Measurements from ENCODE around the gene PPEF2.

The PPEF2 gene

DNA sequence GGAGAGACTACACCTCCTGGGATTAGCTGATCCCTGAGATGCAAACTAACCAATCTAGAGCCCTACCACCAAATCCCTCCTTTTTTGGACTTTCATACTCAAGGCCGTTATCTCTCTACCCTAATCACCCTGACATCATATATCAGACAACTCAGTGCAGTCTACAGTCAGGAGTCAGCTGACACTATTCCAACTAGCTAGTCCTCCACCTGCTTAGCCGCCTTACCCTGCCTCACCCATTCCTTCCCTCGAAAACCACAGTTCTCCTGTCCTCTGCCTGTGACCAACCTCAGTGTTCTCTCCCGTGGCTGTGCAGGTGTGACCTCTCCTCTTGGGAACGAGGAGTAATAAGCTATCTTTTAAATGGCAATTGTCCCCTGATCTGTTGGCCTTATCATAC lies 1.8 kb upstream of the PPEF2 start:
- no peaks in the 10 kb centered on the region for H3K9me3 ChIP-seq (ENCODE audit: control insufficient read depth in 1 of 2, low read length in 2 of 2)
- H3K4me3 ChIP-seq (ENCODE audit: low read depth in 1 of 2, low read length in 2 of 2), result no peak overlapping the region
- no peak overlapping the region for H3K27ac ChIP-seq (ENCODE audit: low read depth, low read length)
- H3K36me3 ChIP-seq (ENCODE audit: control insufficient read depth in 1 of 2, insufficient read depth in 2 of 2, low read length in 2 of 2), result no peaks in the 10 kb centered on the region
- no peaks in the 10 kb centered on the region for H3K27me3 ChIP-seq (ENCODE audit: control insufficient read depth in 1 of 2, insufficient read depth in 2 of 2, low read length in 2 of 2)
- H3K4me1 ChIP-seq (ENCODE audit: control insufficient read depth in 1 of 2, insufficient read depth in 2 of 2, low read length in 2 of 2), result peaks cover 0 to 3% of the 10 kb centered on the region in 2 donors
- H3K9ac ChIP-seq (ENCODE audit: low read depth in 1 of 2, low read length in 2 of 2), result no peak overlapping the region

- H3K4me1 ChIP-seq (ENCODE audit: control insufficient read depth in 1 of 2, insufficient read depth in 2 of 2, low read length in 2 of 2), result no peaks in the 10 kb centered on the region
- no peaks in the 10 kb centered on the region for H3K9me3 ChIP-seq (ENCODE audit: control insufficient read depth in 1 of 2, low read length in 2 of 2)
- H3K27me3 ChIP-seq (ENCODE audit: control insufficient read depth in 1 of 2, insufficient read depth in 2 of 2, low read length in 2 of 2), result no peaks in the 10 kb centered on the region
- no peak overlapping the region for H3K27ac ChIP-seq (ENCODE audit: low read depth, low read length)
- H3K4me3 ChIP-seq (ENCODE audit: low read depth in 1 of 2, low read length in 2 of 2), result no peak overlapping the region
- no peaks in the 10 kb centered on the region for H3K36me3 ChIP-seq (ENCODE audit: control insufficient read depth in 1 of 2, insufficient read depth in 2 of 2, low read length in 2 of 2)
- H3K9ac ChIP-seq (ENCODE audit: low read depth in 1 of 2, low read length in 2 of 2), result no peak overlapping the region
Measured at GRCh38 chr4:75898536-75898935, 3.7 kb downstream of the PPEF2 start.

DNA sequence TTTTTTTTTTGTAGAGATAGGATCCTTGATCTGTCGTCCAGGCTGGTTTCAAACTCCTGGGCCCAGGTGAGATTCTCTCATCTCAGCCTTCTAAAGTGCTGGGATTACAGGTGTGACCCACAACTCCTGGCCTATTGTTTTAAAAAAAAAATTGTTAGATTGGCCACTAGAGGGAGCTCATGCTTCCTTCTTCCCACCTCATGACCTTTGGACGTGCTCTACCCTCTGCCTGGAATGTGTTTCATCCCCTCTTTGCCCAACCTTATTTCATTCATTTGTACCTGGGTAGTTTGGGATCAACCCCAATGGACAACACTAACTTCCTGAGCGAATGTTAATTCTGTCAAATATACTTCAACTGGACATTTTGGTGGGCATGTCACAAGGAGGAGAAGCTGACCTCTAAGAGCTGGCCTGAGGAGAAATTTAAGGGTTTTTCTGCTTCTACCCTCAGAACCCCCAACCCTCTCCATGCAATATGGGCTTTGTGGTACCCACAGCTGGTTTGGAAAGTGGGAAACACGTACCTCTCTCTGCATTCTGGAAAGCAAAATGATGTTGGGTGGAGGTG lies 6.4 kb downstream of the PPEF2 start:
- Histone ChIP-seq H3K9ac (ENCODE audit: low read depth in 1 of 2, low read length in 2 of 2) (no peak overlapping the region), H3K9me3 (ENCODE audit: control insufficient read depth in 1 of 2, low read length in 2 of 2) (no peaks in the 10 kb centered on the region), H3K27ac (ENCODE audit: low read depth, low read length) (no peak overlapping the region), H3K4me1 (ENCODE audit: control insufficient read depth in 1 of 2, insufficient read depth in 2 of 2, low read length in 2 of 2) (no peaks in the 10 kb centered on the region), H3K4me3 (ENCODE audit: low read depth in 1 of 2, low read length in 2 of 2) (no peak overlapping the region), H3K27me3 (ENCODE audit: control insufficient read depth in 1 of 2, insufficient read depth in 2 of 2, low read length in 2 of 2) (no peaks in the 10 kb centered on the region), H3K36me3 (ENCODE audit: control insufficient read depth in 1 of 2, insufficient read depth in 2 of 2, low read length in 2 of 2) (no peaks in the 10 kb centered on the region)

DNA sequence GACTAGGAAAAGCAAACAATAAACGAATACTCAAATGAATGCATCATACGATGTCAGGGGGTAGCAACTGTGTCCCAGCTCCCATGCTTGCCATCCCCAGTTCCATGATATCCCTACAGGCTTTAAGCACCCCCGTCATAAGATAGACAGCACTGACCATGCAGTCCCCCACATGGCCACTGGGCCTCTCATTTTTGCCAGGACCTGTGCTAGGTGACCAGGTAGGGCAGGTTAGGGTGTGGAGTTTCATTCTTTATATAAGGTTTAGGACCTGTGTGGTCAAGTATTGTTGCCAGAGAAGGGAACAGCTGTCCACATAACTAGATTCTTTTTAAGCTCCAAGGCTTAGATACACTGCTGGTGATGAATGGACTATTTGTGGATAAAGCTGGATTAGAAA lies 9.7 kb downstream of the PPEF2 start:
- Histone ChIP-seq H3K9me3 (ENCODE audit: control insufficient read depth in 1 of 2, low read length in 2 of 2) (no peaks in the 10 kb centered on the region), H3K4me1 (ENCODE audit: control insufficient read depth in 1 of 2, insufficient read depth in 2 of 2, low read length in 2 of 2) (no peaks in the 10 kb centered on the region), H3K9ac (ENCODE audit: low read depth in 1 of 2, low read length in 2 of 2) (no peak overlapping the region), H3K27ac (ENCODE audit: low read depth, low read length) (no peak overlapping the region), H3K27me3 (ENCODE audit: control insufficient read depth in 1 of 2, insufficient read depth in 2 of 2, low read length in 2 of 2) (no peaks in the 10 kb centered on the region), H3K4me3 (ENCODE audit: low read depth in 1 of 2, low read length in 2 of 2) (no peak overlapping the region), H3K36me3 (ENCODE audit: control insufficient read depth in 1 of 2, insufficient read depth in 2 of 2, low read length in 2 of 2) (no peaks in the 10 kb centered on the region)

DNA sequence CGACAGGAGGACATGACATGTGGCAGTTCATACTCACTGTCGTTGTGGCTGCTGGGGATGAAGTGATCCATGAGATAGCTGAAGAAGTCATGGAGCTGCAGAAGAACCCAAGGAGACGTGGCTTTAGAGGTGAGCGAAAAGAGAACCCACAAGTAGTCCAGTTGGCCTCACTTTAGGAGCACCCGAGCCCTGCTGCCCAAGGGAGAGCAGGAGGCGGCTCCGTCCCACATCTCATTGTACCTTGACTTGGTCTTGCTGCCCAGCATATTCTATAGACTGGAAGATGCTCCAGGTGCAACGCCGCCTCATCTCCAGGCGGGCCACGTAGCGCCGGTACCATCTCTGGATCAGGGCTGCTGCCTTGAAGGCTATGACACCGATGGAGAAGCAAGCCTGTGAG lies 10.6 kb downstream of the PPEF2 start:
- no peak overlapping the region for H3K9ac ChIP-seq (ENCODE audit: low read depth in 1 of 2, low read length in 2 of 2)
- H3K9me3 ChIP-seq (ENCODE audit: control insufficient read depth in 1 of 2, low read length in 2 of 2), result no peaks in the 10 kb centered on the region
- no peaks in the 10 kb centered on the region for H3K36me3 ChIP-seq (ENCODE audit: control insufficient read depth in 1 of 2, insufficient read depth in 2 of 2, low read length in 2 of 2)
- no peaks in the 10 kb centered on the region for H3K27me3 ChIP-seq (ENCODE audit: control insufficient read depth in 1 of 2, insufficient read depth in 2 of 2, low read length in 2 of 2)
- H3K27ac ChIP-seq (ENCODE audit: low read depth, low read length), result no peak overlapping the region
- H3K4me3 ChIP-seq (ENCODE audit: low read depth in 1 of 2, low read length in 2 of 2), result no peak overlapping the region
- H3K4me1 ChIP-seq (ENCODE audit: control insufficient read depth in 1 of 2, insufficient read depth in 2 of 2, low read length in 2 of 2), result no peaks in the 10 kb centered on the region

DNA sequence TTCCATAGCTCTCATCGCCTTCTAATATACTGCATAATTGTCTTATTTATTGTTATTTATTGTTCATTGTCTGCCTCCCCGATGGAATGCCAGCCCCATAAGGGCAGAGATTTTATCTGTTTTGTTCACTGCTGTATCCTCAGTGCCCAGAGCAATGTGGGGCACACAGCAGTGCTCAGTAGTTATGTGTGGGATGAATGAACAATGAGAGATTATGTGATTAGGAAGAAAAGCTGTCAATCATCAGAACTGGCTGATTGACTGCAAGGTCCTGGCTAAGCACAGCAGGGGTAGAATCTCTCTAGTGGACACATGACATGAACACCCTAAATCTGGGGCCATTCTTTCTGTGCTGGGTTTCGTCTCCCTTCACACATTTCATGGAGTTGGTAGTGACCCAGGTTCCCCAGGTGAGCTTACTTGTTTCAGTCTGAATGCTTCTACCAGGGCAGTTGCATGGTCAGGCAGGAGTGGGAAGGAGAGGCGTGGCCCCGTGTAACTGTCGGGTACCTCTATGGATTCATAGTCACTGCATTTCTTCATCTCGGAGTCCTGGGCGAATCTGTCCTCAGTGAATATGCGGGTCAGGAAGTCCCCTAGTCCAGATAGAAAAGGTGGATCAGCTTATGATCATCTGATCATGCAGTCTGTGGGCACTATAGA lies 12.6 kb downstream of the PPEF2 start:
- no peaks in the 10 kb centered on the region for H3K9me3 ChIP-seq (ENCODE audit: control insufficient read depth in 1 of 2, low read length in 2 of 2)
- no peaks in the 10 kb centered on the region for H3K36me3 ChIP-seq (ENCODE audit: control insufficient read depth in 1 of 2, insufficient read depth in 2 of 2, low read length in 2 of 2)
- no peak overlapping the region for H3K27ac ChIP-seq (ENCODE audit: low read depth, low read length)
- H3K4me1 ChIP-seq (ENCODE audit: control insufficient read depth in 1 of 2, insufficient read depth in 2 of 2, low read length in 2 of 2), result no peaks in the 10 kb centered on the region
- no peak overlapping the region for H3K9ac ChIP-seq (ENCODE audit: low read depth in 1 of 2, low read length in 2 of 2)
- H3K27me3 ChIP-seq (ENCODE audit: control insufficient read depth in 1 of 2, insufficient read depth in 2 of 2, low read length in 2 of 2), result no peaks in the 10 kb centered on the region
- no peak overlapping the region for H3K4me3 ChIP-seq (ENCODE audit: low read depth in 1 of 2, low read length in 2 of 2)

- Histone ChIP-seq H3K27me3 (ENCODE audit: control insufficient read depth in 1 of 2, insufficient read depth in 2 of 2, low read length in 2 of 2) (no peaks in the 10 kb centered on the region), H3K36me3 (ENCODE audit: control insufficient read depth in 1 of 2, insufficient read depth in 2 of 2, low read length in 2 of 2) (no peaks in the 10 kb centered on the region), H3K9ac (ENCODE audit: low read depth in 1 of 2, low read length in 2 of 2) (no peak overlapping the region), H3K4me1 (ENCODE audit: control insufficient read depth in 1 of 2, insufficient read depth in 2 of 2, low read length in 2 of 2) (no peaks in the 10 kb centered on the region), H3K9me3 (ENCODE audit: control insufficient read depth in 1 of 2, low read length in 2 of 2) (no peaks in the 10 kb centered on the region), H3K4me3 (ENCODE audit: low read depth in 1 of 2, low read length in 2 of 2) (no peak overlapping the region), H3K27ac (ENCODE audit: low read depth, low read length) (no peak overlapping the region)
Measured at GRCh38 chr4:75886104-75886503, 16.1 kb downstream of the PPEF2 start.

- H3K9me3 ChIP-seq (ENCODE audit: control insufficient read depth in 1 of 2, low read length in 2 of 2), result no peaks in the 10 kb centered on the region
- no peak overlapping the region for H3K4me3 ChIP-seq (ENCODE audit: low read depth in 1 of 2, low read length in 2 of 2)
- H3K27ac ChIP-seq (ENCODE audit: low read depth, low read length), result no peak overlapping the region
- no peaks in the 10 kb centered on the region for H3K36me3 ChIP-seq (ENCODE audit: control insufficient read depth in 1 of 2, insufficient read depth in 2 of 2, low read length in 2 of 2)
- H3K27me3 ChIP-seq (ENCODE audit: control insufficient read depth in 1 of 2, insufficient read depth in 2 of 2, low read length in 2 of 2), result no peaks in the 10 kb centered on the region
- H3K9ac ChIP-seq (ENCODE audit: low read depth in 1 of 2, low read length in 2 of 2), result no peak overlapping the region
- H3K4me1 ChIP-seq (ENCODE audit: control insufficient read depth in 1 of 2, insufficient read depth in 2 of 2, low read length in 2 of 2), result no peaks in the 10 kb centered on the region
Measured at GRCh38 chr4:75881476-75881875, 20.8 kb downstream of the PPEF2 start.

DNA sequence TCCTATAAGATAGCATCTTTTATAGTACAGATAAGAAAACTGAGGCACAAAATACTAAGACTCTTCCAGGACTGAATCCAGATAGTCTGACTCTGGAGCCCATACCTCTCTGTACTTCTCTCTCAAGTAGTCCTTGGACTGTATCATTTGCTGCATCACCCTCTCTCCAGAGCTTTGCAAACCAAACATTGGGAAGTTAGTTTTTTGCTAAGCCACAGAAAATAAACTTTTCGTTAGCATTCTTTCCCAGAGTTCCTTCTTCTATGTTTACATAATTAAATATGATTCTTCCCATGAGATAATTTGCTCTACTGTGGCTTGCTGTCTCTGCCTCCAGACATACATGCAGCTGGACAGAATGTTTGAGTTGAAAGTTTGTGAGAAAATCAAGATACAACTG lies 22.0 kb downstream of the PPEF2 start:
- H3K9me3 ChIP-seq (ENCODE audit: control insufficient read depth in 1 of 2, low read length in 2 of 2), result no peaks in the 10 kb centered on the region
- H3K27ac ChIP-seq (ENCODE audit: low read depth, low read length), result no peak overlapping the region
- H3K27me3 ChIP-seq (ENCODE audit: control insufficient read depth in 1 of 2, insufficient read depth in 2 of 2, low read length in 2 of 2), result no peaks in the 10 kb centered on the region
- no peaks in the 10 kb centered on the region for H3K36me3 ChIP-seq (ENCODE audit: control insufficient read depth in 1 of 2, insufficient read depth in 2 of 2, low read length in 2 of 2)
- H3K9ac ChIP-seq (ENCODE audit: low read depth in 1 of 2, low read length in 2 of 2), result no peak overlapping the region
- no peaks in the 10 kb centered on the region for H3K4me1 ChIP-seq (ENCODE audit: control insufficient read depth in 1 of 2, insufficient read depth in 2 of 2, low read length in 2 of 2)
- H3K4me3 ChIP-seq (ENCODE audit: low read depth in 1 of 2, low read length in 2 of 2), result no peak overlapping the region

DNA sequence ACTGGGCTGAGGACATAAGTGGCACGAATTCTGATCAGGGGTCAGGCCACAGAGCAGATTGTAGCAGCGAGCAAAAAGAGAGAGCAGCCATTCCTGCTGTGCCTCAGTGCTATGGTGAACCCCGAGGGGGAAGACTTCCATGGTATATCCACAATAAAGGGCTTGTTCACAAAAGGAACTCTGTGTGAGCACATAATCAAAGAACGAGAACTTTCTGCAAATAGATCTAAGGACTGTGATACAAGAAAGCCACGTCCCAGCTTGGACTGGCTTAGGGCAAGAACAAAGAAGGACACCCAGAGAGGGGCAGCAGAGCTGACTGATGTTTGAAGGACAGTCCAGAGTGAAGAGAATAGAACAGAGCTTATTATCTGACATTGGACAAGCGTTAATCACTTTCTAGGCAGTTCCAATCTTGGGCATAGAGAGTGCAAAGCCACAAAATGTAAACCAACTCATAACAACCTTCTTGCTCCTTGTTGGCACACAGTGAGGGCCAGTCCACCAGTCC lies 24.0 kb downstream of the PPEF2 start:
- no peak overlapping the region for H3K9ac ChIP-seq (ENCODE audit: low read depth in 1 of 2, low read length in 2 of 2)
- H3K27me3 ChIP-seq (ENCODE audit: control insufficient read depth in 1 of 2, insufficient read depth in 2 of 2, low read length in 2 of 2), result no peaks in the 10 kb centered on the region
- no peaks in the 10 kb centered on the region for H3K36me3 ChIP-seq (ENCODE audit: control insufficient read depth in 1 of 2, insufficient read depth in 2 of 2, low read length in 2 of 2)
- no peaks in the 10 kb centered on the region for H3K9me3 ChIP-seq (ENCODE audit: control insufficient read depth in 1 of 2, low read length in 2 of 2)
- no peak overlapping the region for H3K27ac ChIP-seq (ENCODE audit: low read depth, low read length)
- H3K4me3 ChIP-seq (ENCODE audit: low read depth in 1 of 2, low read length in 2 of 2), result no peak overlapping the region
- H3K4me1 ChIP-seq (ENCODE audit: control insufficient read depth in 1 of 2, insufficient read depth in 2 of 2, low read length in 2 of 2), result no peaks in the 10 kb centered on the region

Measured in duodenal mucosa (tissue), 2 donors.